ENCODE results near the gene PIWIL4.
"Not testable (repeated sequence)": the region's sequence is repeated elsewhere in the genome, so short reads cannot be mapped to it uniquely, and the experiment has no call there.

PIWIL4 gene

GRCh38 chr11:94549146-94549545, 18.0 kb upstream of the PIWIL4 start:
- DNase-seq: no peak

- no peak for DNase-seq
Observed at GRCh38 chr11:94550513-94550912, 16.7 kb upstream of the PIWIL4 start.

GRCh38 chr11:94553938-94554337, 13.2 kb upstream of the PIWIL4 start:
- DNase-seq: peak; percentile 89

- DNase-seq: not testable (repeated sequence)
Observed at GRCh38 chr11:94555752-94556329, 11.3 kb upstream of the PIWIL4 start.

GRCh38 chr11:94557421-94557820, 9.7 kb upstream of the PIWIL4 start:
- DNase-seq: no peak

GRCh38 chr11:94557992-94558391, 9.2 kb upstream of the PIWIL4 start:
- no peak for DNase-seq

- no peak for DNase-seq
Observed at GRCh38 chr11:94558468-94558867, 8.7 kb upstream of the PIWIL4 start.

GRCh38 chr11:94558932-94559331, 8.2 kb upstream of the PIWIL4 start:
- no peak for DNase-seq

- no peak for DNase-seq
Observed at GRCh38 chr11:94559361-94559760, 7.8 kb upstream of the PIWIL4 start.

GRCh38 chr11:94560834-94561233, 6.3 kb upstream of the PIWIL4 start:
- DNase-seq: peak; percentile 12

GRCh38 chr11:94563176-94563847, 3.9 kb upstream of the PIWIL4 start:
- peak; percentile 58 for DNase-seq

GRCh38 chr11:94563848-94564467, 3.2 kb upstream of the PIWIL4 start:
- DNase-seq: no peak

- no peak for DNase-seq
Observed at GRCh38 chr11:94568200-94568599, 1.0 kb downstream of the PIWIL4 start.

- no peak for DNase-seq
Observed at GRCh38 chr11:94568717-94569116, 1.5 kb downstream of the PIWIL4 start.

- DNase-seq: not testable (repeated sequence)
Observed at GRCh38 chr11:94572975-94573374, 5.8 kb downstream of the PIWIL4 start.

GRCh38 chr11:94574193-94574961, 7.2 kb downstream of the PIWIL4 start:
- DNase-seq: no peak

- no peak for DNase-seq
Observed at GRCh38 chr11:94576306-94576705, 9.1 kb downstream of the PIWIL4 start.

GRCh38 chr11:94577841-94578240, 10.7 kb downstream of the PIWIL4 start:
- DNase-seq: no peak

GRCh38 chr11:94581926-94582325, 14.8 kb downstream of the PIWIL4 start:
- no peak for DNase-seq

GRCh38 chr11:94583213-94583865, 16.2 kb downstream of the PIWIL4 start:
- DNase-seq: no peak

GRCh38 chr11:94583866-94584500, 16.8 kb downstream of the PIWIL4 start:
- DNase-seq: no peak

- DNase-seq: no peak
Observed at GRCh38 chr11:94584978-94585377, 17.8 kb downstream of the PIWIL4 start.

- DNase-seq: no peak
Observed at GRCh38 chr11:94585399-94585798, 18.2 kb downstream of the PIWIL4 start.
